ENCODE data around the gene PPP4C.

The PPP4C gene

DNA sequence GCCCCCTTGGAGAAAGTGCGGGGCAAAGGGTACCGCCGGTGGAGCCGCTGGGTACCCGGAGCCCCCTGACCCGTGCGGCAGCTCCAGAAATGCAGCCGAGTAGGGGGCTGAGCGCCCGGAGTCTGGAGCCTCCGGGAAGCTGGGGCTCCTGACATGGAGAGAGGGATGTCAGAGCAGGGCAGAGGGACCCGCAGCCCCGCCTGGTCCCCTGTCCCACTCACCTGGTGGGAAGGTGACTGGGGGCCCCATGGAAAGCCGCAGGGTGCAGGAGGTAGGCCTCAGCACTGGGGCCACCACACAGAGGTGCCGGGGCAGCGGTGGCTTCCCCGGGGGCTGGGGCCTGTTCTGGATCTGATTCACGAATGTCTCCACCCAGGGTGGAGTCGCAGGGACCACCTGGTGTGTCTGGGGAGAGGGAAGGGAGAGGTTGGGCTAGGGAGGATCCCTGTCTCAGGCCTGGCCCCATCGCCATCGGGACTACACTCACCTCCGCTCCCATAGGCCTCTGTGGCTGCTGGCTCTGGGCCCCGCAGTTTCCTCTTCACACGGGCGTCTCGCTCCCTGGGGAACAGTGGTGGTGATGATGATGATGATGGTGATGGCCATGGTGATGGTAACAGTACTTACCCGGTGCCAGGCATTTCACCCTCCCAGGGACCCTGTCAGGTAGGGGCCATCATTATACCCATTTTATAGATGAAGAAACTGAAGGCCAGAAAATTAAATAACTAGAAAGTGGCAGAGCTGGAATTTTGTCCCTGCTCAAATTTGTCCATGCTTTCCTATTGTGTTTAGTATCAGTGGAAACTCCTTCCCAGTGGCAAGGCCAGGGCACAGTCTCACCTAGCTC, 10.7 kb downstream of the PPP4C start:
- TF ChIP-seq CTCF (conservative IDR thresholded peaks at IDR 0.05; ENCODE audit: low read depth, low read length), result no peak
- no peak overlapping the region for H3K4me3 ChIP-seq (ENCODE audit: low read depth, low read length)
- DNase-seq (ENCODE audit: low read depth), result no peak

DNA sequence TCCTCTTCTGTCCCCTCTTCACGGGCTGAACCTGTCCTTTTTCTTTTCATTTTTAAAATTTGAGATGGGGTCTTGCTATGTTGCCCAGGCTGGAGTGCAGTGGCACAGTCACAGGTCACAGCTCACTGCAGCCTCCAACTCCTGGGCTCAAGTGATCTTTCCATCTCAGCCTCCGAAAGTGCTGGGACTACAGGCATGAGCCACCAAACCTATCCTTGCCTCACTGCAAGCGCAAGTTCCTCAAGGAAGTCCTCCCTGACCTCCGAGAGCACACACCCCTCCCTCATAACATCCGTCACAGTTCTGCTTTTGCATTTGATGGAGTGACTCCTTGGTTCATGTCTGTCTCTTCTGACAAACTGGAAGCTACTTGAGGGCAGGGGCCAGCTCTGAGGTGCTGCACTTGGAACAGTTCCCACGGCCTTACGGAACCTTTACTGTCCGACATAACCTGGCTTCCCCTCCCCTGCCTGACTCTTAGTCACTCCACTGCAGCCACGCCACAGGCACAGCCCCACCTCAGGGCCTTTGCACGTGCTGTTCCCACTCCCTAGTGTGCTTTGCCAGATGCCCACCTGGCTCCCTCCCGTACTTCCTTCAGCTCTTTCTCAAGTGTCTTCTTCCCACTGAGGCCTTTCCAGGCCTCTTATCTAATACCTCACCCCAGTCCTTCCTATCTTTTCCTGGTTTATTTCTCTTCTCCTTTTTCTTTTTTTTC, 11.5 kb downstream of the PPP4C start:
- TF ChIP-seq CTCF (conservative IDR thresholded peaks at IDR 0.05; ENCODE audit: low read depth, low read length), result no peak
- H3K4me3 ChIP-seq (ENCODE audit: low read depth, low read length), result no peak overlapping the region
- no peak for DNase-seq (ENCODE audit: low read depth)

DNA sequence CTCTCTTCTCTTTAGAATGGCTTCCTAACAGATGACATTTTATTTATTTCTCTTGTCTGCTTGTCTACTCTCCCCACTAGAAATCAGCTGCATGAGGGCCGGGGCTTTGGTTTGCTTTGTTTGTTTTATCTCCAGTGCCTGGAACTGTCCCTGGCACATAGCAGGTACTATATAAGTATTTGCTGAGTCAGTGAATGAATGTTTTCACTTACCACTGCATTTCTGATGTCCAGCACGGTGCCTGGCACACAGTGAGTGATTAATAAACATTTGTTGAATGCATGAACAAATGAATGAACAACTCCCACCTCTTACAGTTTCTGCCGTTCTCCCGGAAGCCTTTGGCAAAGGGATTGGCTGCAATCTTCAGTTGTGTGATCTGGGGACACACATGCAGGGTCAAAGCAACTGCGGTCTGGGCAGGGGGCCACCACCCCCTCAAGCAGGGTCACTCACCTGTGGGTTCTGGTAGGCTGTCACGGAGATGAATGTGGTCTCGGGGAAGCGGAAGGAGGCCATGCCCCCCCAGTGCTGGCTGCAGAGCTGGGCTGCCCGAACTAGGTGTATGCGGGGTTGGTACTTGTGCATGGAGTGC, 12.5 kb downstream of the PPP4C start:
- DNase-seq (ENCODE audit: low read depth), result no peak
- no peak for TF ChIP-seq CTCF (conservative IDR thresholded peaks at IDR 0.05; ENCODE audit: low read depth, low read length)
- H3K4me3 ChIP-seq (ENCODE audit: low read depth, low read length), result no peak overlapping the region

DNA sequence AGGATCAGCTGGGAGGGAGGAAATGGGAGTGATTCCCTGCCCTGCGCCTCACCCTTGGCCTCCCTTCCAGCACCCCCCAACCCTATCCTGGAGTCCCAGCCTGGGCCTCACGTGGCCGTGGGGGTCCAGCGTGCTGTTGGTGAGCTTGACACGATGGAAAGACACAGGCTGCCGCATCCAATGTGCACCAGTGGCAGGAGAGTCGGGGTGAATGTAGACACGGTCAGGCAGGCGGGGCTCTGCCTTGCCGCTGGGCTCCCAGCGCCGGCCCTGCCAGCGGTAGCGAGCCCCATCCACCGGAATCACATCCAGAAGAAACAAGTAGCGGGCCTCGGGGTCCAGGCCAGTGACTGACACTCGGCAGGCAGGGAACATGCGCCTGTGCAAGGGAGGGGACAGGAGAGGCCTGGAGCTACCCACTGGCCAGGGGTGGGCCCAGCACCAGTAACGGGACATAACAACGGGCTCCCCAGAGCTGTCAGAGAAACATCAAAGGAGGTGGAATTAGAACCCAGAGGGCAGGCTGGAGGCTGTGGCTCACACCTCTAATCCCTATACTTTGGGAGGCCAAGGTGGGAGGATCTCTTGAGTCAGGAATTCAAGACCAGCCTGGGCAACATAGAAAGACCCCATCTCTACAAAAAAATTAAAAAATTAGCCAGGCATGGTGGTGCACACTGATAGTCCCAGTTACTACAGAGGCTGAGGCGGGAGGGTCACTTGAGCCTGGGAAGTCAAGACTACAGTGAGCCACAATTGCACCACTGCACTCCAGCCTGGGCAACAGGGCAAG, 13.2 kb downstream of the PPP4C start:
- H3K4me3 ChIP-seq (ENCODE audit: low read depth, low read length), result no peak overlapping the region
- no peak for TF ChIP-seq CTCF (conservative IDR thresholded peaks at IDR 0.05; ENCODE audit: low read depth, low read length)
- DNase-seq (ENCODE audit: low read depth), result no peak

DNA sequence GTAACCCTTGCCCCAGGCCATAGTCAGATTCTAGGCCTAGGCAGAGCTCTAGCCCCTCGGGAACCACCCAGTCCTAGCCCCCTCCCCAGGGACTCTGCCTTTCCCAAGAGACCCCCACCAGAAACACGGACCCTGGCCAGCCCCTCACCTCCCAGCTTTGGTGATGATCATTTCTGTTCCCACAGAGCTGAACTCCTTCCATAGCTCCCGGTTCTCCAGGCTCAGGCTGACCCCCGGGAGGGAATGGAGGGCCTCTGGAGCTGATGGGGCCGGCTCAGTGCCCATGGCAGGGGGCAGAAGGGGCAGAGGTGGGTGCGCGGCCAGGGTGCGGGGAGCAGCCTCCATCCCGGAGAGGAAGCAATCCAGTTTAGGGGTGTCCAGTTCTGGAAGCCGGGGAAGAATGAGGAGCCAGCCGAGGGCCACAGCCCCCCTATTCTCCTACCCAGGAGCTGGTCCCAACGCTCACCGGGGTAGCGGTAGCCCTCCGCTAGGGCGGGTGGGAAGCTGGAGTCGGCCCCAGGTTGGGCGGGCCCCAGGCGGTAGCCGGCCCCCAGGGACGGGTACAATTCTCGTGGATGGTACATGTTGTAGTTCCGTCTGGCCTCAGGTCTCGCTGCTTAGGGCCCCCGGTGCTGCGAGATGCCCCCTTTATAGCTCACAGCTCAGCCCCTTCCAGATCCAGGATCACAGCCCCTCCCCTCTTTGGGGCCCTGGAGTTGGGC, 15.0 kb downstream of the PPP4C start:
- no peak for DNase-seq (ENCODE audit: low read depth)
- TF ChIP-seq CTCF (conservative IDR thresholded peaks at IDR 0.05; ENCODE audit: low read depth, low read length), result no peak
- no peak overlapping the region for H3K4me3 ChIP-seq (ENCODE audit: low read depth, low read length)

All from choroid plexus epithelial cell (primary cell).